Measurements from ENCODE around the gene ARNT2.

DNA sequence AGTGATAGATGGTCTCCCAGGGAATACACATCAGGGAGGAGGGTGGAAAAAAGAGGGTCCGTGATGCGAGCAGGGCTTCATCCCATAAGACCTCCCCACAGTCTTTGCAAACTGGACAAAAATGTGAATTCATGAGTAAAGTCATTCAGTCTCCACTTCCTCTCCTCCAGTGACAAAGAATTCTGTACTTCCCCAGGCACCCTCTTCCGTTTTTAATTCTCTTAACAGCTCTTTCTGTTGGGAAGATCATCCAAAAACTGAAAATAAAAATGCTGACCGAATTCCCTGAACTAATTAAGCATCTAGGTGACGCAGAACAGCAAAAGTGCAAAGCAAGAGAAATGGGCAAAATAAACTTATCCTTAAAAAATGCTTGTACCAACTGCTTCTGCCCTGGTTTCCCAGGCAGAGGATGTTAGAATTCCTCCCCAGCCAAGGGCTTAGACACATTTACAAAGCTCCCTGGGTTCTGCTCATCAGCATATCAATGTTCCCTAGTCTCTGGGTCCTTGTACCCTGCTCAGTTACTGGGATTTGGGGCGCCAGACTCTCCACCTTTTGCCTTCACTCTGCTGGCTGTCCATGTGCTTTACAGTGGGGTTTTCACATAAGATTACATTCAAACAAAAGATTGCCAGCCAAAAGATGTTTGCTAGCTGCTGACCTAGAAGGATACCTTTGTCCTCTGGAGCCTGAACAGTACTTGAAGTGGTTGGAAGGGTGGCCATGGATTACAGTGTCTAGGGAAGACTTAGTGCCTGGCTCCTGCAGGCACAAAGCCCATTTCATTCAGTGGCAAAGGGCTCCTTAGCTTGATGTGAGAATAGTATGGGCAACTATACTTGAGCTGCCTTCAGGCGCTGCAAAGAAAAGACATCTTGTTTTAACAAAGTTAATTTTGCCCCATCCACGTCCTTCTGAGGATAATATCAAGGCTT is 69.4 kb downstream of the ARNT2 start:
- TF ChIP-seq, protein P1, sequence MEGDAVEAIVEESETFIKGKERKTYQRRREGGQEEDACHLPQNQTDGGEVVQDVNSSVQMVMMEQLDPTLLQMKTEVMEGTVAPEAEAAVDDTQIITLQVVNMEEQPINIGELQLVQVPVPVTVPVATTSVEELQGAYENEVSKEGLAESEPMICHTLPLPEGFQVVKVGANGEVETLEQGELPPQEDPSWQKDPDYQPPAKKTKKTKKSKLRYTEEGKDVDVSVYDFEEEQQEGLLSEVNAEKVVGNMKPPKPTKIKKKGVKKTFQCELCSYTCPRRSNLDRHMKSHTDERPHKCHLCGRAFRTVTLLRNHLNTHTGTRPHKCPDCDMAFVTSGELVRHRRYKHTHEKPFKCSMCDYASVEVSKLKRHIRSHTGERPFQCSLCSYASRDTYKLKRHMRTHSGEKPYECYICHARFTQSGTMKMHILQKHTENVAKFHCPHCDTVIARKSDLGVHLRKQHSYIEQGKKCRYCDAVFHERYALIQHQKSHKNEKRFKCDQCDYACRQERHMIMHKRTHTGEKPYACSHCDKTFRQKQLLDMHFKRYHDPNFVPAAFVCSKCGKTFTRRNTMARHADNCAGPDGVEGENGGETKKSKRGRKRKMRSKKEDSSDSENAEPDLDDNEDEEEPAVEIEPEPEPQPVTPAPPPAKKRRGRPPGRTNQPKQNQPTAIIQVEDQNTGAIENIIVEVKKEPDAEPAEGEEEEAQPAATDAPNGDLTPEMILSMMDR (IDR thresholded peaks at IDR 0.05): no peak
- TF ChIP-seq, protein P2, sequence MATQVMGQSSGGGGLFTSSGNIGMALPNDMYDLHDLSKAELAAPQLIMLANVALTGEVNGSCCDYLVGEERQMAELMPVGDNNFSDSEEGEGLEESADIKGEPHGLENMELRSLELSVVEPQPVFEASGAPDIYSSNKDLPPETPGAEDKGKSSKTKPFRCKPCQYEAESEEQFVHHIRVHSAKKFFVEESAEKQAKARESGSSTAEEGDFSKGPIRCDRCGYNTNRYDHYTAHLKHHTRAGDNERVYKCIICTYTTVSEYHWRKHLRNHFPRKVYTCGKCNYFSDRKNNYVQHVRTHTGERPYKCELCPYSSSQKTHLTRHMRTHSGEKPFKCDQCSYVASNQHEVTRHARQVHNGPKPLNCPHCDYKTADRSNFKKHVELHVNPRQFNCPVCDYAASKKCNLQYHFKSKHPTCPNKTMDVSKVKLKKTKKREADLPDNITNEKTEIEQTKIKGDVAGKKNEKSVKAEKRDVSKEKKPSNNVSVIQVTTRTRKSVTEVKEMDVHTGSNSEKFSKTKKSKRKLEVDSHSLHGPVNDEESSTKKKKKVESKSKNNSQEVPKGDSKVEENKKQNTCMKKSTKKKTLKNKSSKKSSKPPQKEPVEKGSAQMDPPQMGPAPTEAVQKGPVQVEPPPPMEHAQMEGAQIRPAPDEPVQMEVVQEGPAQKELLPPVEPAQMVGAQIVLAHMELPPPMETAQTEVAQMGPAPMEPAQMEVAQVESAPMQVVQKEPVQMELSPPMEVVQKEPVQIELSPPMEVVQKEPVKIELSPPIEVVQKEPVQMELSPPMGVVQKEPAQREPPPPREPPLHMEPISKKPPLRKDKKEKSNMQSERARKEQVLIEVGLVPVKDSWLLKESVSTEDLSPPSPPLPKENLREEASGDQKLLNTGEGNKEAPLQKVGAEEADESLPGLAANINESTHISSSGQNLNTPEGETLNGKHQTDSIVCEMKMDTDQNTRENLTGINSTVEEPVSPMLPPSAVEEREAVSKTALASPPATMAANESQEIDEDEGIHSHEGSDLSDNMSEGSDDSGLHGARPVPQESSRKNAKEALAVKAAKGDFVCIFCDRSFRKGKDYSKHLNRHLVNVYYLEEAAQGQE (IDR thresholded peaks at IDR 0.05; ENCODE audit: insufficient read depth in 1 of 2, low read depth in 2 of 2, low read length in 1 of 2): no peak
